Bone marrow (tissue), 2 donors: ENCODE data around the gene MBD6.

Experiments used
- DNase-seq, 2 donors: peaks; one replicate each; lab custom pipeline; 2025; lab: John Stamatoyannopoulos, UW

MBD6 gene

GRCh38 chr12:57576613-57577160 lies 54.1 kb downstream of the MBD6 start:
- no peak for DNase-seq

GRCh38 chr12:57577981-57578758 lies 55.5 kb downstream of the MBD6 start:
- DNase-seq, result no peak

- DNase-seq, result no peak
Measured at GRCh38 chr12:57579011-57579410, 56.4 kb downstream of the MBD6 start.
